ENCODE results near the gene XRCC3.
"Not testable (repeated sequence)": the region's sequence is repeated elsewhere in the genome, so short reads cannot be mapped to it uniquely, and the experiment has no call there.

Gene XRCC3

DNA sequence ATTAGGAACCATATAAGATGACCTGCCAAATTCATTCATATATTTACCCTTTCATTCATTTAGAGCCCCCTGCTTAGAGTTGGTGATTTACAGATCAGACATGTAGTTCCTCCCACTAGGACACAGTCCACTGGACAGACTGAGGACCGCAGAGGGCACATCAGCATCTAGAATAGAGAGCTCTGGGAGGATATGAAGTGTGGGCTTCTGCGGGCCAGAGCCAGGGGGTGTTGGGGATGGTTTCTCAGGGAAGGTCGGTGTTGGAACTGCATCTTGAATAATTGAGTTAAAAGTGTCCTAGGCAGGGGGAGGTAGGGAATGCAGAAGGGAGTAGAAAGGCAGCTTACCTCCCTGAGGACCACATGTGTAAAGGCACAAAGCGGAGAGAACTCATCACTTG is 43.3 kb downstream of the XRCC3 start:
- no peak for DNase-seq (ENCODE audit: extremely low read depth in 1 of 2, low read depth in 1 of 2)

DNA sequence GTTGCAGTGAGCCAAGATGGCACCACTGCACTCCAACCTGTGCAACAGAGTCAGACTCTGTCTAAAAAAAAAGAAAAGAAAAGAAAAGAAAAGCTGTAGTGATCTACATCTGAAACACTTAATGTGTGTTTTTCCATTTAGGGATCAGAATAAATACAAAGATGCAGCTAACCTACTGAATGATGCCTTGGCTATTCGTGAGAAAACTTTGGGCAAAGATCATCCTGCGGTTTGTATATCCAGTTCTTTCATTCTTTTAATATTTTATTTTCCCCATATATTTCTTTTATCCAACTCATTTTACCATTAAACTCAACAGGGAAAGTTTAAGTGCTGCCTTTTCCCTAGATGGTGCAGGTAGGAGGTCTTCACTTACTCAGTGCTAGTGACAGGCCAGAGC is 45.9 kb downstream of the XRCC3 start:
- DNase-seq (ENCODE audit: extremely low read depth in 1 of 2, low read depth in 1 of 2), result no peak

DNA sequence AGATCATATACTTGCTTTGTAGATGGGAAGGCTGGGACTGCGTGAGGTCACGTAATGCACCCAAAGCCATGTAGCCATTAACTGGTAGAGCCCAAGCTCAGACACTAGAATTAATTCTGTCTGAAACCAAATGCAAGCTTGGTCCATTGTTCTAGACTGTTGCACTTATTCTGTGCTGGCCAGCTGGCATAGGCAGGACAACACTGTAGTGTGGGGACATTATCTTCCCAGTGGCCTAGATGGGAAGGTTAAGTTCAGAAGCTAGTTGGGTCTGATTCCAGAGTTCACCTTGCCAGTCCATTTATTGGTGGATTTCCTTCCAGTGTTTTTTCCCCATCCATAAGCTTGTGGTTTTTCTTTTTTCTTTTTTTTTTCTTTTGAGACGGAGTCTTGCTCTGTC is 47.1 kb downstream of the XRCC3 start:
- no peak for DNase-seq (ENCODE audit: extremely low read depth in 1 of 2, low read depth in 1 of 2)

DNA sequence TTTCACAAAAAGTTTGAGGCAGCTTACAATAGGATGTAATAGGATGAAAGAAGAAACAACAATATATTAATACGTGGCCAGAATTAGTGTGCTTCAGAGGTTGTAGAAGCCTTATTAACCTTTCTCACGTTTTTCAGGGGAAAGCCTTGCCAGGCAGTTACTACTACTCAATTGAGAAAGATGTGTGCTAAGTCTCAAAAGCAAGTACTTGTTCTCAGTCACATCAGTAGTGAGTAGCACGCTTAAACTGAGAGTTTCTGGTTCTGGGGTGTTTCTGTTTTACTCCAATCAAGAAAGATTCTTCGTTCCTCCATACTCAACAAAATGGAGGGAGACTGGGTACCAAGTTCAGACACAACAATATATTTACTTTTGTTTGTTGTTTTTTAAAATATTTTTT is 47.6 kb downstream of the XRCC3 start:
- DNase-seq (ENCODE audit: extremely low read depth in 1 of 2, low read depth in 1 of 2), result no peak

DNA sequence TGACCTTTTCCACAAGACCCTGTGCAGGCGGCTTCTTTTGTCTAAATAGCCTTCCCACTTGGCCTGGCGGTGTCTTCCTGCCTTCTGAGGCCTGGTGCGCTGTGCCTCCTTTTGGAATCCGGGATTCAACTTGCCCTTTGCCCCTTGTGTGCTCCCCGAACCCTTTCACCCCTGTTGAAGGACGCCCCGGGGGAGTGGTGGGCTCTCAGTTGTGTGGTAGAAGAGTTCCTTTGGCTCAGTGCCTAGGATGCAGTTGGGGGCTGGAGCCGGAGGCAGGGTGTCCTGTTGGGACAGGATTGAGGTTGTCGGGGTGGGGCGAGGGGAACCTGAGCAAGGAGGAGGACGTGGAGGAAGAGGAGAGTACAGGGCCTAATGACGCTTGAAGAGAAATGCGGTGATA is 51.7 kb downstream of the XRCC3 start:
- no peak for DNase-seq (ENCODE audit: extremely low read depth in 1 of 2, low read depth in 1 of 2)

DNA sequence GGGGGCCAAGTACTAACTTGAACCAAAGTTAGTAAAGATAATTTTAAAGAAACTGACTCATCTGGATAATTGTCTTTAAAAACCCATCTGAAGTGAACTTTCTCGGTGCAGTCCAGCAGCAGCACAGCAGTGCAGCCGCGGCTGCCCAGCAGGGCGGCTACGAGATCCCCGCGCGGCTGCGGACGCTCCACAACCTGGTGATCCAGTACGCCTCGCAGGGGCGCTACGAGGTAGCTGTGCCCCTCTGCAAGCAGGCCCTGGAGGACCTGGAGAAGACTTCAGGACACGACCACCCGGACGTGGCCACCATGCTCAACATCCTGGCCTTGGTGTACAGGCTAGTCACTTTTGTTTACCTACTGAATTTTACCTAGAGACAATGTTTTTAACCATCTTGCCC is 52.7 kb downstream of the XRCC3 start:
- no peak for DNase-seq (ENCODE audit: extremely low read depth in 1 of 2, low read depth in 1 of 2)

DNA sequence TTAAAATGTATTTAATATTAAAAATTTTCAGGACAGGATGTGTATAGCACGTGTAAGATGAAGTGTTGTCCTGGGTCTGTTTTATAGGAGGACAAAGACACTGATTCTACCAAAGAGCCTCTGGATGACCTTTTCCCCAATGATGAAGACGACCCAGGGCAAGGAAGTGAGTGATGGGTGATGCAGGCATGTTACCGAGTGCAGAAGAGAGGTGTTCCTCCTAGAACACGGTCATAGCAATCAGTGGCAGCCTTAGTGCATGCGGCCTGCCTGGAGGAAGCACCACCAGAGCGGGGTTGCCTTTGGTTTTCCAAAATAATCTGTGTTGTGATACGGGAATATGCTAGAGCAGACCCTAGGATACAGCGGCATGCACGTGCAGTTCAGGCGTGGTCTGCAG is 53.2 kb downstream of the XRCC3 start:
- no peak for DNase-seq (ENCODE audit: extremely low read depth in 1 of 2, low read depth in 1 of 2)

DNA sequence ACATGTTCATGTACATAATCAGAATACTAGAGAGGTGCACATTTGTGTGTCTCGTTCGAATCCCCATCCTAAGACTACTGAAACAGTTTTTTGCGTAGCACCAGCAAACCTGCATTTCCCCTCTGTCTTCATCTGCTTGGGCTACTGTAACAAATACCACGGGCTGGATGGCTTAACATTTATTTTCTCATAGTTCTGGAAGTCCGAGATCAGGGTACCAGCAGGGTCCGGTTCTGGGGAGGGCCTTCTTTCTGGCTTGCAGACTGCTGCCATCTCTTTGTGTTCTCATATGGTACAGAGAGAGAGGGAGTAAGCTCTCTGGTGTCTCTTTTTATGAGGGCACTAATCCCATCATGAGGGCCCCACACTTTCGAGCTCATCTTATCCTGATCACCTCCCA is 55.6 kb downstream of the XRCC3 start:
- DNase-seq (ENCODE audit: extremely low read depth in 1 of 2, low read depth in 1 of 2), result no peak

DNA sequence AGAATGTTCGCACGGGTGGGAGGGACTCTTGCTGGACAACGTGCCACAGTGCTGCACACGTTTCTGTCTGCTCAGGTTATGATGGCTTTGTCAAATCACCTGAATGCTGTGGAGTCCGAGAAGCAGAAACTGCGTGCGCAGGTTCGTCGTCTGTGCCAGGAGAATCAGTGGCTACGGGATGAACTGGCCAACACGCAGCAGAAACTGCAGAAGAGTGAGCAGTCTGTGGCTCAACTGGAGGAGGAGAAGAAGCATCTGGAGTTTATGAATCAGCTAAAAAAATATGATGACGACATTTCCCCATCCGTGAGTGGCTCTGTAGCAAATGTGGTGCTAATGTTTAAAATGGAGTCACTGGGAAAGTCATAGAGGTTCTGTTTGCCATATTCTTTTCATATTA is 57.8 kb downstream of the XRCC3 start:
- DNase-seq (ENCODE audit: extremely low read depth in 1 of 2, low read depth in 1 of 2), result no peak

DNA sequence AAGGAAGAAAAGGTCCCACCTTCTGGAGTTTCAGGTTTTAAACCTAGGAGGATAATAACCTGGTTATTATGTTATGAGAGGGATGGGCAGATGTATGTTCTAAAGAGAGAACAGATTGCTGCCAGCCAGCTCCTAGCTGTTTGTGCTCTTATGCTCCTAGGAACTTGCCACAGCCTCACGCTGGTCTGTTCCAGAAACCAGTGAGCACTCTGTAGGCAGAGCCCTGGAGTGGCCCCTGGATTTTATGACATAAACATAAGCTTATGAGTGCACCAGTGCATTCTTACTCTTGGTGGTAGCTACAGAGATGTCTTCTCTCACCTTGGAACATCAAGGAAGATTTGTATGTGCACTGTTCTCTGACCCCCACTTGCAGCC is 58.5 kb downstream of the XRCC3 start:
- no peak for DNase-seq (ENCODE audit: extremely low read depth in 1 of 2, low read depth in 1 of 2)

DNA sequence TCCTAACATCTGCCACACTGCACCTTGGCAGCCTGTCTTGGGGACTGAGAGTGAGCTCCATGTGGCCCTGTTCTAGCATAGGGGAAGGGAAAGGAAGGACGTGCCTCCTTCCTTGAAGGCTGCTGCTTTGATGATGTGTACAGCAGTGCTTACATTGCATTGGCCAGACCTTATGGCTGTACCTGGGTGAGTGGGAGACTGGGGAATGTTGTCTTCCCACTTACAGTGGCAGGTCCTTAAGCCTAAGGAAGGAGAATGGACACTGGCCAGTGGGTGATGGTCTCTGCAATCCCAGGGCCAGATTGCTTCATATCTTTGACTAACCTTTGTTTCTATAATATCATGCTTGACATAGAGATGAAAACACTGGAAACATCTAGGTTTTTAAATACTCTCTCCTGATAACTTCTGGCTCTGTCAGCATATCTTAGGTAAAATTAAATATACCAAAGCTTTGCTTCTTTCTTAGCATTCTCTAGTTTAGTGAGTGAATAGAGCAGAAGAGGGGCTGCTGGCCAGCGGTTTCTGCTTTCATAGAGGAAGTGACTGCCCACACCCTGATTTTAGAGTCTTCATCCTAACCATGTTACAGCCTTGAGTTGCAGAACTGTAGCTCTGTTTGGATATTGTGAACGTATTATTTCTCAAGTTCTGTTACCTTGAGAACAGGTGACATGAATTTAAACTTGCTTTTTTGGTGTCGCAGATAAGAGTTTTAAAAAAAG is 59.1 kb downstream of the XRCC3 start:
- DNase-seq (ENCODE audit: extremely low read depth in 1 of 2, low read depth in 1 of 2), result no peak

DNA sequence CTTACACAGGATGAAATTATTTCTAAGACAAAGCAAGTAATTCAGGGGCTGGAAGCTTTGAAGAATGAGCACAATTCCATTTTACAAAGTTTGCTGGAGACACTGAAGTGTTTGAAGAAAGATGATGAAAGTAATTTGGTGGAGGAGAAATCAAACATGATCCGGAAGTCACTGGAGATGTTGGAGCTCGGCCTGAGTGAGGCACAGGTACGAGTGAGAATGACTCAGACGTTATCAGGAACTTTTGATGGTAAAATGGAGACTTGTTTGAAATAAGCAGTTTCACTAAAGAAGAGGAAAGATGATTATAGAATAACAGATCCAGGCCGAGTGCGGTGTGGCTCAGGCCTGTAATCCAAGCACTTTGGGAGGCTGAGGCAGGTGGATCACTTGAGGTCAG is 60.6 kb downstream of the XRCC3 start:
- no peak for DNase-seq (ENCODE audit: extremely low read depth in 1 of 2, low read depth in 1 of 2)

DNA sequence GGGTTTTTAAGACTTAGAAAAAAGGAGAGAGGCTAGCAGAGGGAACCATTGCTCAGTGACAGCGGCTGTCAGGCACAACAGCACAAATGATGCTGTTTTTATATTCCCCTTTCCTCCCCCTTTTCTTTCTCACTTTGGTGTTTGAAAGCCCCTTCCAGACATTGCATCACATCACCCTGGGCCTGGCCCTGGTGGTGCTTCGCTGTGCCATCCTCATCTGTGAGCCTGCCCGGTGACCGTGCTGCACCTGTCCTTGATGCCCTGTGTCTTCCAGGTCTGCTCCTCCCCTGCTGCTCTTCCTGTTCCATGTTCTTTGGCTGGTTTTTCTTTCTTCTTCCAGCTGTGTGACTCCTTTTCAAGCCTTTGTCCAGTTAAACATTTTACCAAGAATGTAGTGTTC is 61.4 kb downstream of the XRCC3 start:
- no peak for DNase-seq (ENCODE audit: extremely low read depth in 1 of 2, low read depth in 1 of 2)

DNA sequence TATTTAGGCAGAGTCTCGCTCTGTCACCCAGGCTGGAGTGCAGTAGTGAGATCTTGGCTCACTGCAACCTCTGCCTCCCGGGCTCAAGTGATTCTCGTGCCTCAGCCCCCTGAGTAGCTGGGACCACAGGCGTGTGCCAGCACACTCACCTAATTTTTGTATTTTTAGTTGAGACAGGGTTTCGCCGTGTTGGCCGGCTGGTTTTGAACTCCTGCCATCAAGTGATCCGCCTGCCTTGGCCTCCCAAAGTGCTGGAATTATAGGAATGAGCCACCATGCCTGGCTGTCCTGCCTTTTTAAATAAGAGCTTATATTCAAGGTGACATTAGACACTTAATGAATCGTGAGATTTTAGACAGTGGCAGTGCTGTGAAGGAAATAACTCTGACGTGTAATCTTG is 61.9 kb downstream of the XRCC3 start:
- DNase-seq (ENCODE audit: extremely low read depth in 1 of 2, low read depth in 1 of 2), result not testable (repeated sequence)

DNA sequence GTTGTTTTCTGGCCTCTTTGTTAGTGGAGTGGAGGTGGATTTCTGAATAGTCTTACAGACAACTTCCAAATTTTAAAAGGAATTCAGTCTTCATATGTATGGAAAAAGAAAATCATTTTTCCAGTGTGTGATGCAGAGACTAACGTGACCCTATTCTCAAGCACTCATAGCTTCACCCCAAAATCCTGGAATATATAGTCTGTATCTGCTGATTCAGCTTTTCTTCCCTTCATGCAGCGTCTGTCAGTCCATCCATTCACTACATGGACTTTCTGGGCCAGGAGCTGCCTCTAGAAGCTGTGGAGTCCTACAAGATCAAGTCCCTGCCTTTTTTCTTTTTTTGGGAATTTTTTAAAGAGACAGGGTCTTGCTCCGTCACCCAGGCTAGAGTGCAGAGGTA is 62.4 kb downstream of the XRCC3 start:
- no peak for DNase-seq (ENCODE audit: extremely low read depth in 1 of 2, low read depth in 1 of 2)

DNA sequence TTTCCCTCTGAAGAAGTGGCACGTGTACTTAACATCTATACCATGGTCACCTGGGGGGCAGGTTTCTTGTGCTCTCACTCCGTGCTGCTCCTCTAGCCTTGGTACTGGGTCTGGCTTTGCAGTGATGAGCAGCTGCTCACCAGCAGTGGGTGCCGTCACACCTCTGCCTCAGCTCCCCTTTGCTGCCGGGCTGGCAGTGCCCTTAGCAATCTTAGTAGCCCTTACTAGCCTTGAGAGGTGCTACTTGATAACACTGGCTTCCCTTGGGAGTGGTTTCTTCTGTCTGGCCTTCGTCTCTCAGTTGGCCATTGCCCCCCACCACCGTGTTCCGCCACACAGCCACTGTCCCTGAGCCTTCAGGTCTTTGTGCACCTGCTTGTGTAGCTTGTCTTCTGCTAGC is 63.7 kb downstream of the XRCC3 start:
- DNase-seq (ENCODE audit: extremely low read depth in 1 of 2, low read depth in 1 of 2), result no peak

DNA sequence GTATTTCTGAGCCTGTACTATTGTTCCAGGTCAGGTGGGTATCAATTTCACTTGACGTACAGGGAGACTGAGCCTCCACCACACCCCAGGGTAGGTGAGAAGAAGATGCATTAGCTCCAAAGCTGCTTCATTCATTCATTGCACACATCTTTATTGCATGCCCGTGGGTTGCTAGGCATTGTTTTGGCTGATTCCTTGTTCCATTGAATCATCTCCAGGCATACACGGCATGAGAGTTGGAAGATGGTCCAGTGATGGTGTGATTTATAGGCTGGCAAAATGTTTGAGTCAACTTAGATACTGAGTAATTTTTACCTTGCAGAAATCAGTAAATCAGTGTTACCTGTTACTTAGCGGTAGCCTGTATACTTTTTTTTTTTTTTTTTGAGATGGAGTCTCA is 65.0 kb downstream of the XRCC3 start:
- no peak for DNase-seq (ENCODE audit: extremely low read depth in 1 of 2, low read depth in 1 of 2)

DNA sequence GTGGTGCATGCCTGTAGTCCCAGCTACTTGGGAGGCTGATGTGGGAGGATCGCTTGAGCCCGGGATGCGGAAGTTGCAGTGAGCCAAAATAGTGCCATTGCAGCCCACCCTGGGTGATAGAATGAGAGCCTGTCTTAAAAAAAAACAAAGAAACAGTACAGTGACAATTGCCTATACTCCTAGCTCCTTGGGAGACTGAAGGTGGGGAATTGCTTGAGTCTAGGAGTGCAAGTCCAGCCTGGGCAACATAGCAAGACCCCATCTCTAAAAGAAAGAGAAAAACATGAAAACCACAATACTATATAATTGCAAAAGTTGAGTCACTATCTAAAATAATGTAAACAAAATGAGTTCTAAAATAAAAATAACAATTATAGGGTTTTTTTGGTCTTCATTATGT is 66.2 kb downstream of the XRCC3 start:
- DNase-seq (ENCODE audit: extremely low read depth in 1 of 2, low read depth in 1 of 2), result no peak
